LNCAP (cell line): Measurements from ENCODE around the gene ZNF527.

Experiments
- TF ChIP-seq, protein P1 (sequence below): fragments of 450-650 bp; IDR thresholded peaks from 2 replicates; pipeline ENCODE4 v1.5.1; 2017; ENCODE audit warnings: mild to moderate bottlenecking

The ZNF527 gene

GRCh38 chr19:37412700-37413099 is 41.8 kb downstream of the ZNF527 start:
- TF ChIP-seq, protein P1, sequence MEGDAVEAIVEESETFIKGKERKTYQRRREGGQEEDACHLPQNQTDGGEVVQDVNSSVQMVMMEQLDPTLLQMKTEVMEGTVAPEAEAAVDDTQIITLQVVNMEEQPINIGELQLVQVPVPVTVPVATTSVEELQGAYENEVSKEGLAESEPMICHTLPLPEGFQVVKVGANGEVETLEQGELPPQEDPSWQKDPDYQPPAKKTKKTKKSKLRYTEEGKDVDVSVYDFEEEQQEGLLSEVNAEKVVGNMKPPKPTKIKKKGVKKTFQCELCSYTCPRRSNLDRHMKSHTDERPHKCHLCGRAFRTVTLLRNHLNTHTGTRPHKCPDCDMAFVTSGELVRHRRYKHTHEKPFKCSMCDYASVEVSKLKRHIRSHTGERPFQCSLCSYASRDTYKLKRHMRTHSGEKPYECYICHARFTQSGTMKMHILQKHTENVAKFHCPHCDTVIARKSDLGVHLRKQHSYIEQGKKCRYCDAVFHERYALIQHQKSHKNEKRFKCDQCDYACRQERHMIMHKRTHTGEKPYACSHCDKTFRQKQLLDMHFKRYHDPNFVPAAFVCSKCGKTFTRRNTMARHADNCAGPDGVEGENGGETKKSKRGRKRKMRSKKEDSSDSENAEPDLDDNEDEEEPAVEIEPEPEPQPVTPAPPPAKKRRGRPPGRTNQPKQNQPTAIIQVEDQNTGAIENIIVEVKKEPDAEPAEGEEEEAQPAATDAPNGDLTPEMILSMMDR = no peak

- TF ChIP-seq, protein P1 = no peak
These were observed 42.6 kb downstream of the ZNF527 start for GRCh38 chr19:37413313-37414084.
